Muscle of arm (tissue), 12 donors: ENCODE results near the gene USP7. TPM values are rescaled to one million over a fixed set of nuclear protein-coding genes. Genes with fewer than 3 reads are reported as not detected.

ENCODE experiments used
- DNase-seq: peaks from one replicate; pipeline ENCODE4 v3.0.0-alpha.2; 2013
- polyA plus RNA-seq, 12 donors: library from polyadenylated mRNA; unstranded; fragments of 120-200 nt; gene quantifications; one replicate each; pipeline ENCODE4 v1.2.1, GENCODE V29; 2013; ENCODE audit not compliant: insufficient read length in 12 of 12

Gene USP7
- polyA plus RNA-seq, 12 donors: 53.8 to 107 (median 76.1) TPM

DNA sequence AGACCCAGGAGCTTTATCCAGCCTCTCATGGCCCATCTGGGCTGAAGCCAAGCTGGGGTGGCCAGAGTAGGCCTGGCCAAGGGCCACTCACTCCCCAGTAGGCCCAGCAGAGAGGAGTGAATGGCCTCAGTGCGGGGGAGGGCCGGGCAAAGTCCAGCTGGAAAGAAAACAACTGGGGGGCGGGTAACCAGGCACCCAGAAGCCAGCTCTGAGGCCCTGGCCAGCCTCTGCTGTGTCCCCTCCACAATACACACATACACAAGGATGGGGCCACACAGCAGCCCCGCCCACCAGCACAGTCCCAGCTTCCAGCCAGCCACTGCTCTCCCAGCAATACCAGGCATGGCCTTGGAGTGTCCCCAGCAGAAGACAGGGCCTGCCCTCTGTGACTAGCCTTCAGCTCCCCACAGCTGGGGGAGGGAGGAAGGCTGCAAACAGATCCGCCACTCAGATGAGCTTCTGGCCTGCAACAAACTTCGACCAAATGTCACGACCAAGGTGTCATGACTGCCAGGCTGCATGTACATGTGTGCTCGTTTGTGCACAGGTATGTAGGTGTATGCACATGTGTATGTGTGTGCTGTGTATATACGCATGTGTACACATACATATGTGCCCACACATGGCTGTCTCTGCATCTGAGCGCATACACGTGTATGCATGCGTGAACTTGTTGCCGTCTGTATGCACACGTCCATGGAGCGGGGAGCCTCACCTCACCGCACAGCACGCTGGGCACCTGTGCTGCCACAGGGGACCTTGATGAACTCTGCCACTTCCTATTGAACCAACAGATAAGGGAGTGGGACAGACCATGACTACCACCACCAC, 99.9 kb downstream of the USP7 start:
- no peak for DNase-seq

- DNase-seq: no peak
Measured at GRCh38 chr16:8862309-8863130, 101.2 kb downstream of the USP7 start.

DNA sequence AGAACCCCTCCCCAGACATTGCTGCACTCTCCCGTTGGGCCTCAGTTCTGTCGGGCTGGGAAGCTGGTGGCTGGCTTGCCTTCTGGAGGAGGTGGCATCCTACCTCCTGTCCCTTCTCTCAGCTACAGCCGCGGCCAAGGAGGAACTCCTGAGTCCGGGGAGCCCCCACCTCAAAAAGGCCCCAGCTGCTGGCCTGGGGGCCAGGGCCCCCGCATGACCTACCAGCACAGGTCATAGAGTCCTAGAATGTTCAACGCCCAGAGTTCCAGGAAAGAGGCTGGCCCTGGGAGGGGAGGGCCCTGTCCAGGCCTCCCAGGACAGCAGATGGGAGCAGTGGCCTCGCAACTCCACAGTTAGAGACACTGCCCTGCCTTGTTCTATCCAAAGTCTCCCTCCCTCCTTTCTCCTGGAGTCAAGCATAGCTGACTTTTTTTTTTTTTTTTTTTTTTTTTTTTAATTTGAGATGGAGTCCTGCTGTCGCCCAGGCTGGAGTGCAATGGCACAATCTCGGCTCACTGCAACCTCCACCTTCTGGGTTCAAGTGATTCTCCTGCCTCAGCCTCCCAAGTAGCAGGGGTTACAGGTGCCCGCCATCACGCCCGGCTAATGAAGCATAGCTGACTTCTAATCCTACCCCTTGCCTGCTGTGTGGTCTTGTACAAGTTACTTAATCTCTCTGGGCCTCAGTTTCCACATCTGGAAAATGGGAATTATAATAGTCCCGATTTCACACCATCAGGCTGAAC, 102.0 kb downstream of the USP7 start:
- DNase-seq: no peak

DNA sequence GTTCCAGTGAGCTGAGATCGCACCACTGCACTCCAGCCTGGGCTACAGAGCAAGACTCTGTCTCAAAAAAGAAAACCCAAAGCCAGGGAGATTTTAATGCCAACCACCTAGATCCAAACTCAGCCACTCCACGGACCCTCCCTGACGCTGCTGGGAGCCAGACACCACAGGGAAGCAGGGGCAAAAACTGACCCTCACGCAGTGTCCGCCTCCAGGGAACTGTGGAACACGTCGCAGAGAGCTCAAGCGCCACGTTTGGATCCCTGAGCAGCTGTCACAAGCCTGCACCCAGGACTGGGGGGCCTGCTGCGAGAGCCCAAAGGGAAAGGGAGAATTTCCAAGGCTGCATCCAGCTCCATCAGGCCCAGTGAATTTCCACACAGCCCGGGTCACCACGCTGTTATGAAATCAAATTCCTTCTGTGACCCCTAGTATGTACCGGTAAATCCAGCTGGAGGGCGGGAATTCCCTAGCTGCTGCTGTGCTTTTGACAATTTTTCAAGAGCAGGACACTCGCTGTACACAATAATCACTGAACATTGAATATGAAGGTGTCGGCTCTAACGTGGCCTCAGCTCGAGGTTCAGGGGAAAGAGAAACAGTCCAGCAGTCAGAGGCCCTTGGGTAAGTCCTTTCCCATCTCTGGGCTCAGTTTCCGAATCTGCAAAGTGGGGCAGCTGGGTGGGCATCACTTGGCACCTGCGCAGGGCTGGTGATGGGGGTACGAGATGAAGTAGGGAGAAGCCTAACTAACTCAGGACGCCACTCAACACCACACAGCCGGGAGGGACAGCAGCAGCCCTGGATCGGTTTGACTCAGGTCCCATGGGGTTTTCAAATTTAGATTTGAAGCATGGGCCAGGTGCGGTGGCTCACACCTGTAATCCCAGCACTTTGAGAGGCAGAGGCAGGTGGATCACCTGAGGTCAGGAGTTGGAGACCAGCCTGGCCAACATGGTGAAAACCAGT, 103.5 kb downstream of the USP7 start:
- no peak for DNase-seq

GRCh38 chr16:8858994-8859912, 104.5 kb downstream of the USP7 start:
- no peak for DNase-seq

DNA sequence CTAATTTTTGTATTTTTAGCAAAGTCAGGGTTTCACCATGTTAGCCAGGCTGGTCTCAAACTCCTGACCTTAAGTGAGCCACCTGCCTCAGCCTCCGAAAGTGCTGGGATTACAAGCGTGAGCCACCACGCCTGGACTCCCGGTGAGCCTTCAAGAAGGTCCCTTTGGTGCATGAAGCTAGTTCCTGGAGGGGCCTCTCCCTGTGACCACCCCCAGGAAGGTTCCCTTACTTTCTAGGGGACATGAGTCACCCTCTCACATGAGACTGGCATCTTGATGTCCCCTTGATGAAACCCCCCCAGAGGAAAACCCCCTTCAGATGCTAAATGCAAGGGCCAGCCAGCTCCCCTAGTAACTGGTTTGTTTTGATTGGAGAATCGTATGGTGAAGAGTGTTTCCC, 107.7 kb downstream of the USP7 start:
- DNase-seq: no peak

GRCh38 chr16:8855051-8855786, 108.5 kb downstream of the USP7 start:
- DNase-seq: no peak

- DNase-seq: no peak
Measured at GRCh38 chr16:8854298-8854948, 109.3 kb downstream of the USP7 start.

- no peak for DNase-seq
Measured at GRCh38 chr16:8853611-8854010, 110.1 kb downstream of the USP7 start.

GRCh38 chr16:8853150-8853549, 110.6 kb downstream of the USP7 start:
- DNase-seq: no peak

GRCh38 chr16:8852534-8852933, 111.2 kb downstream of the USP7 start:
- DNase-seq: no peak

DNA sequence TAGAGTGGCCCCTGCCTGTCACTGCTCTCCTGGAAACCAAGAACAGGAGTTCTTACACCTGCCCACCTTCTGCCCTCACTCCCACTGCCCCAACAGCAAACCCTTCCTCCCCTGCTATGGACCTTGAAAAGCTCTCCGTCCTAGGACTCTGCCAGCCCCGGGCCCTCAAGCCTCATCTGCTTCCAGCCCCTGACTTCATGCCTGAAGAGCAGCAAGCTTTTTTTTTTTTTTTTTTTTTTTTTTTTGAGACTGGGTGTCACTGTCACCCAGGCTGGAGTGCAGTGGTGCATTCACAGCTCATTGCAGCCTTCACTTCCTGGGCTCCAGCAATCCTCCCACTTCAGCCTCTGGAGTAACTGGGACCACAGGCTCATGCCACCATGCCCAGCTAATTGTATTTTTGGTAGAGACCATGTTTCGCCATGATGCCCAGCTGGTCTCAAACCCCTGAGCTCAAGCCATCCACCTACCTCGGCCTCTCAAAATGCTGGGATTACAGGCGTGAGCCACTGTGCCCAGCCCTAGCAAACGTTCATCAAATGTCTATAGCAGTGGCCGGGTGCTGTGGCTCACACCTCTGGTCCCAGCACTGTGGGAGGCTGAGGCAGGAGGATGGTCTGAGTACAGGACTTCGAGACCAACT, 111.8 kb downstream of the USP7 start:
- no peak for DNase-seq

- no peak for DNase-seq
Measured at GRCh38 chr16:8850279-8850885, 113.3 kb downstream of the USP7 start.

GRCh38 chr16:8849411-8850011, 114.2 kb downstream of the USP7 start:
- DNase-seq: no peak

GRCh38 chr16:8848939-8849391, 114.7 kb downstream of the USP7 start:
- DNase-seq: no peak

GRCh38 chr16:8848231-8848938, 115.3 kb downstream of the USP7 start:
- no peak for DNase-seq
